Measurements from ENCODE around the gene PRKN. TPM values are rescaled to one million over a fixed set of nuclear protein-coding genes. Genes with fewer than 3 reads are reported as not detected.

The PRKN gene
- total RNA-seq, 6 experiments from 2014 or later = 0.32 TPM; not detected in 5

GRCh38 chr6:161838306-161839035 lies 889.1 kb downstream of the PRKN start:
- no peak overlapping the region for H3K4me3 Mint-ChIP-seq
- H3K27me3 Mint-ChIP-seq (ENCODE audit: insufficient read depth) = no peaks in the 10 kb centered on the region
- DNase-seq = no peak
- H3K36me3 Mint-ChIP-seq (ENCODE audit: low read depth) = peaks cover 14% of the 10 kb centered on the region; the same call in 1 of the 2 replicates
- H3K27ac Mint-ChIP-seq = no peak overlapping the region
- no peaks in the 10 kb centered on the region for H3K4me1 Mint-ChIP-seq (ENCODE audit: low read depth)
- TF ChIP-seq CTCF (IDR thresholded peaks at IDR 0.05) = no peak
- H3K9me3 Mint-ChIP-seq = peaks cover 50% of the 10 kb centered on the region

GRCh38 chr6:161837854-161838253 lies 889.7 kb downstream of the PRKN start:
- H3K4me1 Mint-ChIP-seq (ENCODE audit: low read depth) = no peaks in the 10 kb centered on the region
- H3K36me3 Mint-ChIP-seq (ENCODE audit: low read depth) = peaks cover 14% of the 10 kb centered on the region; the same call in 1 of the 2 replicates
- H3K27ac Mint-ChIP-seq = no peak overlapping the region
- no peaks in the 10 kb centered on the region for H3K27me3 Mint-ChIP-seq (ENCODE audit: insufficient read depth)
- no peak for TF ChIP-seq CTCF (IDR thresholded peaks at IDR 0.05)
- H3K9me3 Mint-ChIP-seq = peaks cover 46% of the 10 kb centered on the region
- no peak overlapping the region for H3K4me3 Mint-ChIP-seq
- DNase-seq = no peak

GRCh38 chr6:161837449-161837735 lies 890.2 kb downstream of the PRKN start:
- no peaks in the 10 kb centered on the region for H3K4me1 Mint-ChIP-seq (ENCODE audit: low read depth)
- TF ChIP-seq CTCF (IDR thresholded peaks at IDR 0.05) = no peak
- no peak for DNase-seq
- no peak overlapping the region for H3K27ac Mint-ChIP-seq
- H3K27me3 Mint-ChIP-seq (ENCODE audit: insufficient read depth) = no peaks in the 10 kb centered on the region
- peaks cover 14% of the 10 kb centered on the region; the same call in 1 of the 2 replicates for H3K36me3 Mint-ChIP-seq (ENCODE audit: low read depth)
- H3K9me3 Mint-ChIP-seq = peaks cover 46% of the 10 kb centered on the region
- H3K4me3 Mint-ChIP-seq = no peak overlapping the region

GRCh38 chr6:161836643-161837448 lies 890.7 kb downstream of the PRKN start:
- no peak; the same call in 1 of the 2 replicates for TF ChIP-seq CTCF (IDR thresholded peaks at IDR 0.05)
- H3K9me3 Mint-ChIP-seq = peaks cover 44% of the 10 kb centered on the region
- H3K4me1 Mint-ChIP-seq (ENCODE audit: low read depth) = no peaks in the 10 kb centered on the region
- H3K4me3 Mint-ChIP-seq = no peak overlapping the region
- peaks cover 14% of the 10 kb centered on the region; the same call in 1 of the 2 replicates for H3K36me3 Mint-ChIP-seq (ENCODE audit: low read depth)
- H3K27me3 Mint-ChIP-seq (ENCODE audit: insufficient read depth) = no peaks in the 10 kb centered on the region
- H3K27ac Mint-ChIP-seq = no peak overlapping the region
- no peak for DNase-seq

- no peak for DNase-seq
- H3K9me3 Mint-ChIP-seq = peaks cover 46% of the 10 kb centered on the region
- H3K36me3 Mint-ChIP-seq (ENCODE audit: low read depth) = peaks cover 14% of the 10 kb centered on the region; the same call in 1 of the 2 replicates
- no peaks in the 10 kb centered on the region for H3K4me1 Mint-ChIP-seq (ENCODE audit: low read depth)
- no peak overlapping the region for H3K27ac Mint-ChIP-seq
- H3K27me3 Mint-ChIP-seq (ENCODE audit: insufficient read depth) = no peaks in the 10 kb centered on the region
- TF ChIP-seq CTCF (IDR thresholded peaks at IDR 0.05) = no peak
- no peak overlapping the region for H3K4me3 Mint-ChIP-seq
Observed at GRCh38 chr6:161835500-161836215, 891.9 kb downstream of the PRKN start.
